Esophagus (tissue), 2 donors: ENCODE data around the gene CLVS2. TPM values are rescaled to one million over a fixed set of nuclear protein-coding genes. Genes with fewer than 3 reads are reported as not detected.

Source experiments
- H3K27ac ChIP-seq, 2 donors: one replicate each; pipeline ENCODE4 v1.5.1; 2013; ENCODE audit warnings: low read depth in 2 of 2, mild to moderate bottlenecking in 2 of 2, inconsistent platforms in 1 of 2, low read length in 1 of 2, moderate library complexity in 1 of 2
- H3K27me3 ChIP-seq, 2 donors: one replicate each; pipeline ENCODE4 v1.6.1; 2013; ENCODE audit warnings: low read length in 2 of 2, control low read depth in 1 of 2, mild to moderate bottlenecking in 1 of 2; ENCODE audit not compliant: insufficient read depth in 2 of 2, control insufficient read depth in 1 of 2
- H3K36me3 ChIP-seq, 2 donors: one replicate each; pipeline ENCODE4 v1.6.1; 2013; ENCODE audit warnings: low read length in 1 of 2; ENCODE audit not compliant: control insufficient read depth in 2 of 2, insufficient read depth in 2 of 2
- H3K4me1 ChIP-seq, 2 donors: one replicate each; pipeline ENCODE4 v1.6.1; 2013; ENCODE audit warnings: low read length in 1 of 2; ENCODE audit not compliant: control insufficient read depth in 2 of 2, insufficient read depth in 2 of 2
- H3K4me3 ChIP-seq, 2 donors: one replicate each; pipeline ENCODE4 v1.5.1; 2013; ENCODE audit warnings: low read length in 2 of 2, mild to moderate bottlenecking in 2 of 2, low read depth in 1 of 2, moderate library complexity in 1 of 2
- H3K9me3 ChIP-seq, 2 donors: one replicate each; pipeline ENCODE4 v1.6.1; 2013; ENCODE audit warnings: mild to moderate bottlenecking in 2 of 2, low read depth in 1 of 2, low read length in 1 of 2, moderate library complexity in 1 of 2; ENCODE audit not compliant: control insufficient read depth in 2 of 2, insufficient read depth in 1 of 2
- WGBS, 2 donors: extraction: QIAGEN DNeasy Blood & Tissue Kit; methylation state at CpG; one replicate each; pipeline ENCODE4 v1.1.7; 2013; 5-methylcytosine and 5-hydroxymethylcytosine counted together
- polyA plus RNA-seq, 2 donors: library from polyadenylated mRNA; stranded (reverse); fragments of 200-250 nt; gene quantifications; one replicate each; pipeline ENCODE4 v1.2.3, GENCODE V29; 2013
- donor health status: healthy with polysubstance abuse.
- donor health status: Bipolar disorder and iron deficiency.

The CLVS2 gene, protein sequence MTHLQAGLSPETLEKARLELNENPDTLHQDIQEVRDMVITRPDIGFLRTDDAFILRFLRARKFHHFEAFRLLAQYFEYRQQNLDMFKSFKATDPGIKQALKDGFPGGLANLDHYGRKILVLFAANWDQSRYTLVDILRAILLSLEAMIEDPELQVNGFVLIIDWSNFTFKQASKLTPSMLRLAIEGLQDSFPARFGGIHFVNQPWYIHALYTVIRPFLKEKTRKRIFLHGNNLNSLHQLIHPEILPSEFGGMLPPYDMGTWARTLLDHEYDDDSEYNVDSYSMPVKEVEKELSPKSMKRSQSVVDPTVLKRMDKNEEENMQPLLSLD
- polyA plus RNA-seq = not detected

- Histone ChIP-seq H3K4me3 (peak within 1 kb of the TSS in 1 of 2 donors; percentile 4), H3K27me3 (peaks cover 0 to 4% of the 10 kb centered on the region in 2 donors), H3K9me3 (peaks cover 0 to 4% of the 10 kb centered on the region in 2 donors), H3K4me1 (no peaks in the 10 kb centered on the region), H3K27ac (no peak within 1 kb of the TSS), H3K36me3 (no peaks in the 10 kb centered on the region)
- WGBS, 2 donors = 4% methylated on average over 57 to 75 of the region's 75 CpGs
These were observed at the start of gene CLVS2 for GRCh38 chr6:122995921-122996793. CLVS2 (plus strand) TSS chr6:122996235; CDS start chr6:122997778, 1,543 bp downstream.

GRCh38 chr6:122947355-122947754 lies 48.7 kb upstream of the CLVS2 start:
- Histone ChIP-seq H3K9me3 (no peaks in the 10 kb centered on the region), H3K27me3 (no peaks in the 10 kb centered on the region), H3K27ac (no peak overlapping the region), H3K4me1 (no peaks in the 10 kb centered on the region), H3K36me3 (no peaks in the 10 kb centered on the region), H3K4me3 (no peak overlapping the region)

GRCh38 chr6:122953766-122954165 lies 42.3 kb upstream of the CLVS2 start:
- H3K27ac ChIP-seq = no peak overlapping the region
- peaks cover 3 to 4% of the 10 kb centered on the region in 2 donors for H3K9me3 ChIP-seq
- no peaks in the 10 kb centered on the region for H3K27me3 ChIP-seq
- WGBS, 2 donors = 82 to 83% methylated on average over 1 of the region's 1 CpG
- no peaks in the 10 kb centered on the region for H3K36me3 ChIP-seq
- H3K4me1 ChIP-seq = no peaks in the 10 kb centered on the region
- H3K4me3 ChIP-seq = no peak overlapping the region

DNA sequence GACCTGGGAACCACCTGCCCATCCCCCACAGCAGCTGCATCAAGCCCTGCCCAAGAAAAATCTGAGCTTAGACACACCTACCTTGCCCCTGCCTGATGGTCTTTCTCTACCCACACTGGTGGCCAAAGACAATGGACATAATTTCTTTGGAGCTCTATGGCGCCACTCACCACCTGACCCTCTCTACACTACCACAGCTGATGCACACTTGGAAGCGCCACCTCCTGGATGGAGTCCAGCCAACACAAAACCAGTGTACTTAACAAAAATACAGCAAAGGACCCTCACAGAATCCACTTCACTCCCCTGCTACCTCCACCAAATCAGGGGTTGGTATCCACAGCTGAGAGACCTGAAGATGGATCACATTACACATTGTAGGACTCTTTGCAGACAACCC lies 39.7 kb upstream of the CLVS2 start:
- no peaks in the 10 kb centered on the region for H3K36me3 ChIP-seq
- no peak overlapping the region for H3K4me3 ChIP-seq
- H3K27ac ChIP-seq = no peak overlapping the region
- no peaks in the 10 kb centered on the region for H3K27me3 ChIP-seq
- no peaks in the 10 kb centered on the region for H3K4me1 ChIP-seq
- H3K9me3 ChIP-seq = peaks cover 3 to 4% of the 10 kb centered on the region in 2 donors
- WGBS, 2 donors = 91 to 92% methylated on average over 2 of the region's 2 CpGs

GRCh38 chr6:122962000-122962624 lies 33.9 kb upstream of the CLVS2 start:
- no peaks in the 10 kb centered on the region for H3K36me3 ChIP-seq
- no peaks in the 10 kb centered on the region for H3K4me1 ChIP-seq
- H3K27me3 ChIP-seq = no peaks in the 10 kb centered on the region
- no peak overlapping the region for H3K4me3 ChIP-seq
- H3K9me3 ChIP-seq = no peaks in the 10 kb centered on the region
- no peak overlapping the region for H3K27ac ChIP-seq

DNA sequence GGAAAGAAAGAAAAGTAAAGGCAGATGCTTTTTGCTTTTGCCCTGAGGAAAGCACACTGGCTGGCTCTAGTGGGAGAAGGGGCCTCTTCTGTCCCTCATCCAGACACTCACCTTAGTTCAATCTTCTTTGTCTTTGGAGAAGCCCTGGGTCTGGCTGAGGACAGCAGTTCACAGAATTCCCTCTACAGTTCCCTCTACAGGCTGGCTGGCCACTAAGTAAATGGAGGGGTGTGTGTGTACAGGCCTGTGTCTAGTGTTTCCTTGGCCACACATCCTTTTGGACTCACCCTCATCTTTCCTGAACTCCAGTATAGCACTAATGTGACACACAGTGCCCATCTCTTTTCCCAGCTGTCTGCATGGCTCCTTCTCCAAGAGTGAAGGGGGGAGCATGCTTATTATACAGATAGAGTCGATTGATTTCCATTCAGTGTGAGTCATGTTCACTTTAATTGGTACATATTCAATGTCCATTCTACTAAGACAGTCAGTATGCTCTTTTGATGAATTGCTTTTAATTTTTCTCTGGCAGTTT lies 26.0 kb upstream of the CLVS2 start:
- Histone ChIP-seq H3K4me1 (no peaks in the 10 kb centered on the region), H3K9me3 (no peaks in the 10 kb centered on the region), H3K36me3 (no peaks in the 10 kb centered on the region), H3K4me3 (no peak overlapping the region), H3K27me3 (no peaks in the 10 kb centered on the region), H3K27ac (no peak overlapping the region)
- WGBS, 2 donors = 50 to 65% methylated on average over 1 of the region's 1 CpG

DNA sequence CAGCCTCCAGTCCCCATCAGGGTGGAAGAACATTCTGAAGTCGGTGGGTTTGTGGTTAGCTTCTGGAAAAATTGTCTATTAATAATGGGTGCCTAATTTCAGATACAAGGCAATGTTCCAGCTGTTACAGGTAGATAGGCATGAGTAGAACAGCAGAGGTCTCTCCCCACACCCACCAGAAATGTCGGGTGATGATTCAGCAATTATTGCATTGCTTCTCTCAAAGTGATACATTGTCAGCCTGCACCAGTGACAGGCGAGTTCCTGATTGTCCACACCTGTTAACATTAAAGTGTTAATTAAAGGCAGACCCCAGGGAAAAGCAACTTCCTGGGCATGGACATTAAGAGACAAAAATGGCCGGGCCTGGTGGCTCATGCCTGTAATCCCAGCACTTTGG lies 18.9 kb upstream of the CLVS2 start:
- H3K27ac ChIP-seq = no peak overlapping the region
- H3K9me3 ChIP-seq = no peaks in the 10 kb centered on the region
- no peaks in the 10 kb centered on the region for H3K27me3 ChIP-seq
- no peaks in the 10 kb centered on the region for H3K4me1 ChIP-seq
- H3K36me3 ChIP-seq = no peaks in the 10 kb centered on the region
- no peak overlapping the region for H3K4me3 ChIP-seq
- WGBS, 2 donors = 76 to 80% methylated on average over 4 of the region's 4 CpGs

DNA sequence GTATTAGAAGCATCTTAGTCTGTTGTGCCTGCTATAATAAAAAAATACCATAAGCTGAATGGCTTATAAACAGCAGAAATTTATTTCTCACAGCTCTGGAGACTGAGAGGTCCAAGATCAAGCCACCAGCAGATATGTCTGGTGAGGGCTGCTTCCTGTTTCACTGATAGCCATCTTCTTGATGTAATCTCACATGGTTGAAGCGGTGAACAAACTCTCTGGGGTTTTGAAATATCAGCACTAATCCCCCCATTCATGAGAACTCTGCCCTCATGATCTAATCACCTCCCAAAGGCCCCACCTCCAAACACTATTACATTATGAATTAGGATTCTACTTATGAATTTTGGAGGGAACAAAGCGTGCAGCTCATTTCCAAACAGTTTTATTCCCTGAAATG lies 11.6 kb upstream of the CLVS2 start:
- no peak overlapping the region for H3K27ac ChIP-seq
- H3K4me1 ChIP-seq = no peaks in the 10 kb centered on the region
- H3K27me3 ChIP-seq = no peaks in the 10 kb centered on the region
- no peak overlapping the region for H3K4me3 ChIP-seq
- no peaks in the 10 kb centered on the region for H3K36me3 ChIP-seq
- no peaks in the 10 kb centered on the region for H3K9me3 ChIP-seq
- 61 to 76% methylated on average over 2 of the region's 2 CpGs for WGBS, 2 donors

- H3K4me3 ChIP-seq = no peak overlapping the region
- H3K27me3 ChIP-seq = peaks cover 0 to 4% of the 10 kb centered on the region in 2 donors
These were observed 1.8 kb upstream of the CLVS2 start for GRCh38 chr6:122994256-122994655.

More at GRCh38 chr6:122994256-122994655, 1.8 kb upstream of the CLVS2 start:
- Histone ChIP-seq H3K4me1 (no peaks in the 10 kb centered on the region), H3K9me3 (peaks cover 0 to 4% of the 10 kb centered on the region in 2 donors), H3K27ac (no peak overlapping the region), H3K36me3 (no peaks in the 10 kb centered on the region)
- 79 to 81% methylated on average over 3 of the region's 3 CpGs for WGBS, 2 donors
